ENCODE data around the gene GHRH.

Gene GHRH

GRCh38 chr20:37288091-37288490 lies 26.5 kb upstream of the GHRH start:
- no peak overlapping the region for H3K9ac ChIP-seq (ENCODE audit: low read length)
- H3K4me3 ChIP-seq (ENCODE audit: low read depth, low read length) = no peak overlapping the region
- peaks cover 15% of the 10 kb centered on the region for H3K36me3 ChIP-seq (ENCODE audit: control insufficient read depth, insufficient read depth, low read length)
- H3K4me1 ChIP-seq (ENCODE audit: control insufficient read depth, insufficient read depth, low read length) = peaks cover 4% of the 10 kb centered on the region; the same call in 1 of the 2 replicates
- H3K9me3 ChIP-seq (ENCODE audit: control insufficient read depth, insufficient read depth, low read depth, low read length) = peaks cover 8% of the 10 kb centered on the region; the same call in 1 of the 2 replicates
- no peaks in the 10 kb centered on the region for H3K27me3 ChIP-seq (ENCODE audit: control insufficient read depth, insufficient read depth, low read length)
- H3K27ac ChIP-seq (ENCODE audit: low read depth, low read length) = no peak overlapping the region

- no peak overlapping the region for H3K4me3 ChIP-seq (ENCODE audit: low read depth, low read length)
- H3K36me3 ChIP-seq (ENCODE audit: control insufficient read depth, insufficient read depth, low read length) = no peaks in the 10 kb centered on the region
- H3K27me3 ChIP-seq (ENCODE audit: control insufficient read depth, insufficient read depth, low read length) = no peaks in the 10 kb centered on the region
- no peaks in the 10 kb centered on the region for H3K9me3 ChIP-seq (ENCODE audit: control insufficient read depth, insufficient read depth, low read depth, low read length)
- no peak overlapping the region for H3K9ac ChIP-seq (ENCODE audit: low read length)
- H3K27ac ChIP-seq (ENCODE audit: low read depth, low read length) = no peak overlapping the region
- peaks cover 12% of the 10 kb centered on the region; the same call in 1 of the 2 replicates for H3K4me1 ChIP-seq (ENCODE audit: control insufficient read depth, insufficient read depth, low read length)
Observed at GRCh38 chr20:37285664-37286374, 24.2 kb upstream of the GHRH start.

- H3K4me3 ChIP-seq (ENCODE audit: low read depth, low read length) = no peak overlapping the region
- H3K4me1 ChIP-seq (ENCODE audit: control insufficient read depth, insufficient read depth, low read length) = peaks cover 14% of the 10 kb centered on the region
- no peaks in the 10 kb centered on the region for H3K9me3 ChIP-seq (ENCODE audit: control insufficient read depth, insufficient read depth, low read depth, low read length)
- no peaks in the 10 kb centered on the region for H3K27me3 ChIP-seq (ENCODE audit: control insufficient read depth, insufficient read depth, low read length)
- no peaks in the 10 kb centered on the region for H3K36me3 ChIP-seq (ENCODE audit: control insufficient read depth, insufficient read depth, low read length)
- H3K27ac ChIP-seq (ENCODE audit: low read depth, low read length) = no peak overlapping the region
- no peak overlapping the region for H3K9ac ChIP-seq (ENCODE audit: low read length)
Observed at GRCh38 chr20:37284691-37285161, 23.1 kb upstream of the GHRH start.

GRCh38 chr20:37283530-37284195 lies 22.0 kb upstream of the GHRH start:
- peaks cover 19% of the 10 kb centered on the region for H3K4me1 ChIP-seq (ENCODE audit: control insufficient read depth, insufficient read depth, low read length)
- H3K9me3 ChIP-seq (ENCODE audit: control insufficient read depth, insufficient read depth, low read depth, low read length) = no peaks in the 10 kb centered on the region
- H3K27me3 ChIP-seq (ENCODE audit: control insufficient read depth, insufficient read depth, low read length) = no peaks in the 10 kb centered on the region
- no peaks in the 10 kb centered on the region for H3K36me3 ChIP-seq (ENCODE audit: control insufficient read depth, insufficient read depth, low read length)
- no peak overlapping the region for H3K9ac ChIP-seq (ENCODE audit: low read length)
- H3K4me3 ChIP-seq (ENCODE audit: low read depth, low read length) = no peak overlapping the region
- H3K27ac ChIP-seq (ENCODE audit: low read depth, low read length) = no peak overlapping the region

- no peak overlapping the region for H3K4me3 ChIP-seq (ENCODE audit: low read depth, low read length)
- no peaks in the 10 kb centered on the region for H3K9me3 ChIP-seq (ENCODE audit: control insufficient read depth, insufficient read depth, low read depth, low read length)
- H3K36me3 ChIP-seq (ENCODE audit: control insufficient read depth, insufficient read depth, low read length) = no peaks in the 10 kb centered on the region
- H3K27me3 ChIP-seq (ENCODE audit: control insufficient read depth, insufficient read depth, low read length) = no peaks in the 10 kb centered on the region
- H3K4me1 ChIP-seq (ENCODE audit: control insufficient read depth, insufficient read depth, low read length) = peaks cover 19% of the 10 kb centered on the region
- no peak overlapping the region for H3K9ac ChIP-seq (ENCODE audit: low read length)
- no peak overlapping the region for H3K27ac ChIP-seq (ENCODE audit: low read depth, low read length)
Observed at GRCh38 chr20:37282556-37282955, 20.9 kb upstream of the GHRH start.

- Histone ChIP-seq H3K9ac (ENCODE audit: low read length) (no peak overlapping the region), H3K4me3 (ENCODE audit: low read depth, low read length) (no peak overlapping the region)
Observed at GRCh38 chr20:37280403-37280802, 18.8 kb upstream of the GHRH start.

GRCh38 chr20:37279820-37280219 lies 18.2 kb upstream of the GHRH start:
- no peak overlapping the region for H3K4me3 ChIP-seq (ENCODE audit: low read depth, low read length)
- H3K9me3 ChIP-seq (ENCODE audit: control insufficient read depth, insufficient read depth, low read depth, low read length) = no peaks in the 10 kb centered on the region
- H3K9ac ChIP-seq (ENCODE audit: low read length) = no peak overlapping the region
- no peak overlapping the region for H3K27ac ChIP-seq (ENCODE audit: low read depth, low read length)
- no peaks in the 10 kb centered on the region for H3K36me3 ChIP-seq (ENCODE audit: control insufficient read depth, insufficient read depth, low read length)
- no peaks in the 10 kb centered on the region for H3K27me3 ChIP-seq (ENCODE audit: control insufficient read depth, insufficient read depth, low read length)
- H3K4me1 ChIP-seq (ENCODE audit: control insufficient read depth, insufficient read depth, low read length) = peaks cover 19% of the 10 kb centered on the region

More at GRCh38 chr20:37280403-37280802, 18.8 kb upstream of the GHRH start:
- H3K27me3 ChIP-seq (ENCODE audit: control insufficient read depth, insufficient read depth, low read length) = no peaks in the 10 kb centered on the region
- peaks cover 19% of the 10 kb centered on the region for H3K4me1 ChIP-seq (ENCODE audit: control insufficient read depth, insufficient read depth, low read length)
- H3K9me3 ChIP-seq (ENCODE audit: control insufficient read depth, insufficient read depth, low read depth, low read length) = no peaks in the 10 kb centered on the region
- H3K27ac ChIP-seq (ENCODE audit: low read depth, low read length) = no peak overlapping the region
- no peaks in the 10 kb centered on the region for H3K36me3 ChIP-seq (ENCODE audit: control insufficient read depth, insufficient read depth, low read length)

GRCh38 chr20:37278966-37279590 lies 17.5 kb upstream of the GHRH start:
- H3K9ac ChIP-seq (ENCODE audit: low read length) = no peak overlapping the region
- H3K4me1 ChIP-seq (ENCODE audit: control insufficient read depth, insufficient read depth, low read length) = peaks cover 19% of the 10 kb centered on the region
- no peak overlapping the region for H3K27ac ChIP-seq (ENCODE audit: low read depth, low read length)
- H3K4me3 ChIP-seq (ENCODE audit: low read depth, low read length) = no peak overlapping the region
- H3K27me3 ChIP-seq (ENCODE audit: control insufficient read depth, insufficient read depth, low read length) = no peaks in the 10 kb centered on the region
- no peaks in the 10 kb centered on the region for H3K9me3 ChIP-seq (ENCODE audit: control insufficient read depth, insufficient read depth, low read depth, low read length)
- no peaks in the 10 kb centered on the region for H3K36me3 ChIP-seq (ENCODE audit: control insufficient read depth, insufficient read depth, low read length)

GRCh38 chr20:37277253-37277593 lies 15.6 kb upstream of the GHRH start:
- Histone ChIP-seq H3K27me3 (ENCODE audit: control insufficient read depth, insufficient read depth, low read length) (no peaks in the 10 kb centered on the region), H3K9ac (ENCODE audit: low read length) (no peak overlapping the region), H3K4me3 (ENCODE audit: low read depth, low read length) (no peak overlapping the region), H3K9me3 (ENCODE audit: control insufficient read depth, insufficient read depth, low read depth, low read length) (no peaks in the 10 kb centered on the region), H3K4me1 (ENCODE audit: control insufficient read depth, insufficient read depth, low read length) (peaks cover 12% of the 10 kb centered on the region), H3K36me3 (ENCODE audit: control insufficient read depth, insufficient read depth, low read length) (no peaks in the 10 kb centered on the region), H3K27ac (ENCODE audit: low read depth, low read length) (no peak overlapping the region)

GRCh38 chr20:37276494-37277252 lies 15.1 kb upstream of the GHRH start:
- no peak overlapping the region for H3K27ac ChIP-seq (ENCODE audit: low read depth, low read length)
- H3K9me3 ChIP-seq (ENCODE audit: control insufficient read depth, insufficient read depth, low read depth, low read length) = no peaks in the 10 kb centered on the region

More at GRCh38 chr20:37276494-37277252, 15.1 kb upstream of the GHRH start:
- Histone ChIP-seq H3K27me3 (ENCODE audit: control insufficient read depth, insufficient read depth, low read length) (no peaks in the 10 kb centered on the region), H3K36me3 (ENCODE audit: control insufficient read depth, insufficient read depth, low read length) (no peaks in the 10 kb centered on the region), H3K9ac (ENCODE audit: low read length) (no peak overlapping the region), H3K4me3 (ENCODE audit: low read depth, low read length) (no peak overlapping the region), H3K4me1 (ENCODE audit: control insufficient read depth, insufficient read depth, low read length) (peaks cover 11% of the 10 kb centered on the region)

Data from HUES6 (cell line).